NT2/D1 (cell line): ENCODE data around the gene KCNK15.

Experiments used
- SUZ12 ChIP-seq: IDR thresholded peaks from 2 replicates; pipeline ENCODE4 v1.6.1; 2011; ENCODE audit not compliant: insufficient read length, insufficient read depth; ENCODE audit errors: extremely low read depth
- YY1 ChIP-seq: IDR thresholded peaks from 2 replicates; pipeline ENCODE4 v1.6.1; 2011; ENCODE audit not compliant: insufficient read length, insufficient read depth
- ZNF274 ChIP-seq: IDR thresholded peaks from 2 replicates; pipeline ENCODE4 v1.6.1; 2011; ENCODE audit warnings: mild to moderate bottlenecking, low read depth, low read length

DNA sequence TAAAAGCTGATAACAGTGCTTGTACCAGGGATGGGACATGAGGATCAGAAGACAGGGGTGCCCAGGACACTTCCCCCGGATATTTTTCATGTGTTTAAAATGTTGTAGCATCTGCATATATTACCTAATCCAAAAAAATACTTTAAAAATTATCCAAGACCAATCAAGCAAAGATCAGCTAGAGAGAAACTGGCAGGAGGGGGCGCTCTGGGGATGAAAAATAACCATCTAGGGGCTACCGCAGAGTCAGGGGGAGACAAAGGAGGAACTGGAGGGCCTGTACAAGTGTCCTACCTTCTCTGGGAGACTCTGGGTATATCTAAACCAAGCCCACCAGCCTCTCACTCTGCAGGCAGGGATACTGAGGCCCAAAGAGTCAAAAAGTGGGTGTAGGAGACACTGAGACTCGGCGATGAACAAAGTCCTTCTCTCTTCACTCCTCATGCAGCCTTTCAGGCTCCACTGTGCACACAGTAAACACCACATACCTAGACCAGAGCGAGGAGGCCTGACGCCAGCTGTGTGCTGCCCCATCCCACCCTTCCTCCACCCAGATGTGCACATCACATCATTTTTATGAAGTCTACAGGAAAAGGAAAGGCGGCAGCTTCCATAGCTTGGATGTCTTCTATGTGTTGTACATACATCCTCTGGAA lies 54.9 kb downstream of the KCNK15 start:
- TF ChIP-seq SUZ12 = no peak
- TF ChIP-seq ZNF274 = no peak
- TF ChIP-seq YY1 = no peak
